GM10248 (cell line): ENCODE data around the gene PTPN11.

Experiments
- CTCF ChIA-PET: fragments of 300-600 bp; sonication (Branson Sonifier 250); formaldehyde crosslinking; extraction: SDS; loops from one replicate; lab custom pipeline; 2021; ENCODE audit warnings: antibody characterized with exemption; lab: Yijun Ruan, JAX
- POLR2A ChIA-PET: fragments of 350-650 bp; sonication (Branson Sonifier 250); formaldehyde crosslinking; extraction: SDS; loops from one replicate; lab custom pipeline; 2020; ENCODE audit warnings: antibody characterized with exemption; lab: Yijun Ruan, JAX
- DNase-seq: peaks from one replicate; pipeline ENCODE4 v3.0.0; 2012; ENCODE audit errors: extremely low spot score
- TF ChIP-seq, protein P1 (sequence below): IDR thresholded peaks from 2 replicates; pipeline ENCODE4 v1.5.1; 2012; ENCODE audit warnings: mild to moderate bottlenecking, low read depth; ENCODE audit errors: extremely low read depth, missing control alignments, control extremely low read depth

PTPN11 gene

DNA sequence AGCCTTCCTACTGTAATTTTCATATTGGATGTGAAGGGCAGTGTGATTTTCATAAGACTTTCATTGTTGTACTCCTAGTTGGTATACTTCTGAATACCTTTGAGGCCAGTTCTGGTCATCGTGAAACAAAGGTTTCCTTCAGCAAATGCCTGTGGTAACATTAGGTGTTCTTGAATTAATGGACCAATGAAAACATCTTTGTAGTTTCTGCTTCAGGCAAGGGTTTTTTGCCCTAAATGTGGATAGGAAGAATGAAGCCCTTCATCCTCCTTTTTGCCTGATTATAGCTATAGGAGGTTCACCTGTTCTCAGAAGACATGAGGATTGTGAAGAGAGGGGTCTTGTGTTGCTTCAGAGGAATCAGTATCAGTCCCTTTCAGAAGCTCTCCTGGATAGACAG lies 60.7 kb downstream of the PTPN11 start:
- TF ChIP-seq, protein P1, sequence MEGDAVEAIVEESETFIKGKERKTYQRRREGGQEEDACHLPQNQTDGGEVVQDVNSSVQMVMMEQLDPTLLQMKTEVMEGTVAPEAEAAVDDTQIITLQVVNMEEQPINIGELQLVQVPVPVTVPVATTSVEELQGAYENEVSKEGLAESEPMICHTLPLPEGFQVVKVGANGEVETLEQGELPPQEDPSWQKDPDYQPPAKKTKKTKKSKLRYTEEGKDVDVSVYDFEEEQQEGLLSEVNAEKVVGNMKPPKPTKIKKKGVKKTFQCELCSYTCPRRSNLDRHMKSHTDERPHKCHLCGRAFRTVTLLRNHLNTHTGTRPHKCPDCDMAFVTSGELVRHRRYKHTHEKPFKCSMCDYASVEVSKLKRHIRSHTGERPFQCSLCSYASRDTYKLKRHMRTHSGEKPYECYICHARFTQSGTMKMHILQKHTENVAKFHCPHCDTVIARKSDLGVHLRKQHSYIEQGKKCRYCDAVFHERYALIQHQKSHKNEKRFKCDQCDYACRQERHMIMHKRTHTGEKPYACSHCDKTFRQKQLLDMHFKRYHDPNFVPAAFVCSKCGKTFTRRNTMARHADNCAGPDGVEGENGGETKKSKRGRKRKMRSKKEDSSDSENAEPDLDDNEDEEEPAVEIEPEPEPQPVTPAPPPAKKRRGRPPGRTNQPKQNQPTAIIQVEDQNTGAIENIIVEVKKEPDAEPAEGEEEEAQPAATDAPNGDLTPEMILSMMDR = no peak
- ChIA-PET CTCF (no interaction called here), POLR2A (no interaction called here)
- no peak for DNase-seq

DNA sequence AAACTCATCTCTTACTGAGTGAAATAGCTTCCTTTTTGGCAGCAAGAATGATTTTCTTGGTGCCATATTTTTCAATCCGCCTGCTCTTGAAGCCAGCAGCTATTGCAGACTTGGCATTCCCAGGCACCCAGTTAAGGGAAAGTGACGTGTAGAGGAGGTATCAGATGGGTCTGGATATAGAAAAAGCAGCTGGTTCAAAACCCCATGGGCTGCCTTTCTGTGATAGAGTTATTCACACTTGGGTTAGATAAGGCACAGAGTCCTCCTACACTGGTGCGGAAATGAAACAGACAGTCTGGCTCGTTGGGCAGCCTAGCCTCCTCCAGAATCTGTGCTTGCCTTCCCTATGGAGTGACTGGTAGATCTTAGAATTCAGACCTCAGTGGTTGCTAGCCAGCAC lies 62.2 kb downstream of the PTPN11 start:
- ChIA-PET CTCF (interaction anchor here (1.3 to 1.4 kb wide), 2 partner anchors 13 to 15 kb away, joined by 3 to 4 read pairs; no protein-coding TSS in a partner anchor), POLR2A (no interaction called here)
- DNase-seq = no peak
- TF ChIP-seq, protein P1 = no peak

DNA sequence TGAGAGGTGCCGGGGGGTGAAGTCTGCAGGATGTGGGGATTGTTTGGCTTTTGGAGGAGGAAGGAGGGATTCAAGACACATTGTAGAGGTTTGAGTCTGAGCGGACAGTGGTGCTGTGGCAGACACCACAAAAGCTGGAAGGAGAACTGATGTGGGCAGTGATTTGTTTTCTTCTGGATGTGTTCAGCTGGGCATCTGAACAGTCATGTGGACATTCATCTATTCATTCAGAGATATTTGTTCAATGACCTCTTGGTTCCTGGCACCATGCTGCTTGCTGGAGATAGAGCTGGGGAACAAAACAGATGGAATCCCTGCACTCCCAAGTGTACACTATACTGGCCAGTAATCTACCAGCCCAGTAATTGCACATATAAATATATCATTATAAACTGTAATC lies 64.0 kb downstream of the PTPN11 start:
- TF ChIP-seq, protein P1 = no peak
- POLR2A ChIA-PET = no interaction called here
- no peak for DNase-seq
- CTCF ChIA-PET = no interaction called here

DNA sequence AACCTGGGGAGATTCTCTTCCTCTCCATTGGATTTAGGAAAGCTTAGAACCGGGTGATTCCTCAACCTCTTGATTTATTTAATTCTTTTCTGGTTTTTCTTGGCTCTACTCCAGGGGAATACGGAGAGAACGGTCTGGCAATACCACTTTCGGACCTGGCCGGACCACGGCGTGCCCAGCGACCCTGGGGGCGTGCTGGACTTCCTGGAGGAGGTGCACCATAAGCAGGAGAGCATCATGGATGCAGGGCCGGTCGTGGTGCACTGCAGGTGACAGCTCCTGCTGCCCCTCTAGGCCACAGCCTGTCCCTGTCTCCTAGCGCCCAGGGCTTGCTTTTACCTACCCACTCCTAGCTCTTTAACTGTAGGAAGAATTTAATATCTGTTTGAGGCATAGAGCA lies 67.6 kb downstream of the PTPN11 start:
- TF ChIP-seq, protein P1 = no peak
- CTCF ChIA-PET = no interaction called here
- POLR2A ChIA-PET = no interaction called here
- DNase-seq = no peak

DNA sequence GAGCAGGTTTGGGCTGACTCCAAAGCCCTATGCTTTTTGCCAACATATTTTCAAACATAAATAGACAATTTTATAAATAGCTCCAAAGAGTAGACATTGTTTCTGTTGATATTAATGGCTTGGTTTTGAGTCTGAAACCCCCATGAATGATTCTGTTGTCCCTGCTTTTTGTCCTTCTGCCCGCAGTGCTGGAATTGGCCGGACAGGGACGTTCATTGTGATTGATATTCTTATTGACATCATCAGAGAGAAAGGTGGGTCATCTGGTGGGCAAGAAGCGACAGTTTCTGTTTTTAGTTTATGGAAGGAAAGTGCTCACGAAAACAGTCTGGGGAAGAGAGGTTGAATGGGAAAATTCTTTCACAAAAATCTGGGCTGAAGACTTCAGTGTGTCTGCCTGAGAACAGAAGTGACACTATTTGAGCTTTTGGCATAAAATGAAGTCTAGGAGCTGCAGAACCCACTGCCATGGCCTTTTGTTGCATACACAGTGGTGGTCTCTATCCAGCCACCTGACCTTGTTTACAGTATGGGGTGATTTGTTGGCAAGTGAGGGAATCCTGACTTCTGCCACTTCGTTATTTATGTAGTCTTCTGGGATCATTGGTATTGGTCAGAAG lies 69.6 kb downstream of the PTPN11 start:
- TF ChIP-seq, protein P1 = no peak
- CTCF ChIA-PET = interaction anchor here (0.6 to 1.6 kb wide), 2 partner anchors 10 to 101 kb away, joined by 3 read pairs; no protein-coding TSS in a partner anchor
- DNase-seq = no peak
- POLR2A ChIA-PET = no interaction called here

DNA sequence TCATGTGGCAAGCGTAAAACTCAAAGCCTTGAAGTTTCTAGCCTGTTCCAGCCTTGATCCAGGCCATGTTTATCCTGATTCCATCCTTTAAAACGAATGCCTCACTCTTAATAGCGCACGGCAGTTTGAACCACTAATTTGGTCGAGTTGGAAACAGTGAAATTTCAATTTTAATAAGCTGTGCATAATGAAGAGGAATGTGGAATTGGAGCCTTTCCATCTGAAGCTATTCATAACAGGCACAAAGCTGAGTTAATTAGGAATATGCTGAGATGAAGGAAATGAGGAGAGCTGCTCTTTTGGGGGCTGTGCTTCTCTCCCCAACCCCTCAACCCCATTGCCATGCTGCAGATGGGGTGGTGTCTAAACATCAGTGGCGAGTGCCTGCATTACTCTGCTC lies 70.7 kb downstream of the PTPN11 start:
- DNase-seq = no peak
- ChIA-PET CTCF (interaction anchor here (0.9 kb wide), 1 partner anchor 26 kb away, joined by 3 read pairs; no protein-coding TSS in a partner anchor), POLR2A (no interaction called here)
- TF ChIP-seq, protein P1 = no peak
